ENCODE results near the gene MAD1L1.

The MAD1L1 gene

GRCh38 chr7:1886361-1887064 lies 346.2 kb downstream of the MAD1L1 start:
- no peak for ATAC-seq
- no peak for TF ChIP-seq ZNF565 (CRISPR knock-in tag; conservative IDR thresholded peaks at IDR 0.05; ENCODE audit: low read depth)
- TF ChIP-seq GLIS3 (CRISPR knock-in tag; IDR thresholded peaks at IDR 0.05): no peak
- TF ChIP-seq CSRNP3 (CRISPR knock-in tag; IDR thresholded peaks at IDR 0.05): no peak
- no peak for TF ChIP-seq SNAI2 (CRISPR knock-in tag; IDR thresholded peaks at IDR 0.05)
- TF ChIP-seq PPARA (CRISPR knock-in tag; IDR thresholded peaks at IDR 0.05; ENCODE audit: borderline replicate concordance): no peak
- TF ChIP-seq ZFP3 (CRISPR knock-in tag; IDR thresholded peaks at IDR 0.05): no peak
- TF ChIP-seq CREB5 (CRISPR knock-in tag; IDR thresholded peaks at IDR 0.05; ENCODE audit: low read depth): no peak
- TF ChIP-seq TOX (CRISPR knock-in tag; IDR thresholded peaks at IDR 0.05; ENCODE audit: borderline replicate concordance): no peak
- TF ChIP-seq ISL1 (CRISPR knock-in tag; IDR thresholded peaks at IDR 0.05): no peak
- no peak for TF ChIP-seq ZFP30 (CRISPR knock-in tag; IDR thresholded peaks at IDR 0.05)
- TF ChIP-seq PATZ1 (CRISPR knock-in tag; IDR thresholded peaks at IDR 0.05; ENCODE audit: borderline replicate concordance): no peak
- no peak for TF ChIP-seq CSDC2 (CRISPR knock-in tag; IDR thresholded peaks at IDR 0.05)
- TF ChIP-seq OSR1 (CRISPR knock-in tag; IDR thresholded peaks at IDR 0.05): no peak
- TF ChIP-seq ZNF8 (CRISPR knock-in tag; IDR thresholded peaks at IDR 0.05): no peak
- no peak for TF ChIP-seq ESRRG (CRISPR knock-in tag; IDR thresholded peaks at IDR 0.05)
- TF ChIP-seq ZNF70 (CRISPR knock-in tag; IDR thresholded peaks at IDR 0.05): no peak
- TF ChIP-seq, protein P1, sequence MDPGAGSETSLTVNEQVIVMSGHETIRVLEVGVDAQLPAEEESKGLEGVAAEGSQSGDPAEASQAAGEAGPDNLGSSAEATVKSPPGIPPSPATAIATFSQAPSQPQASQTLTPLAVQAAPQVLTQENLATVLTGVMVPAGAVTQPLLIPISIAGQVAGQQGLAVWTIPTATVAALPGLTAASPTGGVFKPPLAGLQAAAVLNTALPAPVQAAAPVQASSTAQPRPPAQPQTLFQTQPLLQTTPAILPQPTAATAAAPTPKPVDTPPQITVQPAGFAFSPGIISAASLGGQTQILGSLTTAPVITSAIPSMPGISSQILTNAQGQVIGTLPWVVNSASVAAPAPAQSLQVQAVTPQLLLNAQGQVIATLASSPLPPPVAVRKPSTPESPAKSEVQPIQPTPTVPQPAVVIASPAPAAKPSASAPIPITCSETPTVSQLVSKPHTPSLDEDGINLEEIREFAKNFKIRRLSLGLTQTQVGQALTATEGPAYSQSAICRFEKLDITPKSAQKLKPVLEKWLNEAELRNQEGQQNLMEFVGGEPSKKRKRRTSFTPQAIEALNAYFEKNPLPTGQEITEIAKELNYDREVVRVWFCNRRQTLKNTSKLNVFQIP (CRISPR knock-in tag; IDR thresholded peaks at IDR 0.05; ENCODE audit: borderline replicate concordance, low read depth): no peak
- no peak for TF ChIP-seq ARNTL (CRISPR knock-in tag; IDR thresholded peaks at IDR 0.05; ENCODE audit: borderline replicate concordance, low read depth)

GRCh38 chr7:1885465-1886226 lies 347.1 kb downstream of the MAD1L1 start:
- no peak for ATAC-seq
- TF ChIP-seq ZNF565 (CRISPR knock-in tag; conservative IDR thresholded peaks at IDR 0.05; ENCODE audit: low read depth) (no peak), GLIS3 (CRISPR knock-in tag; IDR thresholded peaks at IDR 0.05) (no peak), SNAI2 (CRISPR knock-in tag; IDR thresholded peaks at IDR 0.05) (no peak), PATZ1 (CRISPR knock-in tag; IDR thresholded peaks at IDR 0.05; ENCODE audit: borderline replicate concordance) (no peak), CSDC2 (CRISPR knock-in tag; IDR thresholded peaks at IDR 0.05) (no peak), ESRRG (CRISPR knock-in tag; IDR thresholded peaks at IDR 0.05) (no peak), CREB5 (CRISPR knock-in tag; IDR thresholded peaks at IDR 0.05; ENCODE audit: low read depth) (no peak), ISL1 (CRISPR knock-in tag; IDR thresholded peaks at IDR 0.05) (no peak)

Data from SK-N-SH treated with all-trans-retinoic acid at 6 μM for 48 hours (cell line).